Amniotic epithelial cell (primary cell): ENCODE data around the gene ZNF689.
"Not testable (repeated sequence)": the region's sequence is repeated elsewhere in the genome, so short reads cannot be mapped to it uniquely, and the experiment has no call there.

ENCODE experiments used
- DNase-seq: peaks from one replicate; pipeline ENCODE4 v3.0.0-alpha.2; 2010; ENCODE audit warnings: low read depth

The ZNF689 gene

GRCh38 chr16:30636599-30636998 lies 26.4 kb upstream of the ZNF689 start:
- DNase-seq: no peak

- no peak for DNase-seq
Measured at GRCh38 chr16:30633526-30633925, 23.3 kb upstream of the ZNF689 start.

DNA sequence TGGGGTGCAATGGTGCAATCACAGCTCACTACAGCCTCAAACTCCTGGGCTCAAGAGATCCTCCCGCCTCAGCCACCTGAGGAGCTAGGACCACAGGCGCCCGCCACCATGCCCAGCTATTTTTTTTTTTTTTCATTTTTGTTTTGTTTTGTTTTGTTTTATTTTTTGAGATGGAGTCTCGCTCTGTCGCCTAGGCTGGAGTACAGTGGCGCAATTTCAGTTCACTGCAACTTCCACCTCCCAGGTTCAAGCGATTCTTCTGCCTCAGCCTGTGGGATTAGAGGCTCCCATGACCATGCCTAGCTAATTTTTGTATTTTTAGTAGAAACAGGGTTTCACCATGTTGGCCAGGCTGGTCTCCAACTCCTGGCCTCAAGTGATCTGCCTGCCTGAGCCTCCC lies 22.3 kb upstream of the ZNF689 start:
- not testable (repeated sequence) for DNase-seq

DNA sequence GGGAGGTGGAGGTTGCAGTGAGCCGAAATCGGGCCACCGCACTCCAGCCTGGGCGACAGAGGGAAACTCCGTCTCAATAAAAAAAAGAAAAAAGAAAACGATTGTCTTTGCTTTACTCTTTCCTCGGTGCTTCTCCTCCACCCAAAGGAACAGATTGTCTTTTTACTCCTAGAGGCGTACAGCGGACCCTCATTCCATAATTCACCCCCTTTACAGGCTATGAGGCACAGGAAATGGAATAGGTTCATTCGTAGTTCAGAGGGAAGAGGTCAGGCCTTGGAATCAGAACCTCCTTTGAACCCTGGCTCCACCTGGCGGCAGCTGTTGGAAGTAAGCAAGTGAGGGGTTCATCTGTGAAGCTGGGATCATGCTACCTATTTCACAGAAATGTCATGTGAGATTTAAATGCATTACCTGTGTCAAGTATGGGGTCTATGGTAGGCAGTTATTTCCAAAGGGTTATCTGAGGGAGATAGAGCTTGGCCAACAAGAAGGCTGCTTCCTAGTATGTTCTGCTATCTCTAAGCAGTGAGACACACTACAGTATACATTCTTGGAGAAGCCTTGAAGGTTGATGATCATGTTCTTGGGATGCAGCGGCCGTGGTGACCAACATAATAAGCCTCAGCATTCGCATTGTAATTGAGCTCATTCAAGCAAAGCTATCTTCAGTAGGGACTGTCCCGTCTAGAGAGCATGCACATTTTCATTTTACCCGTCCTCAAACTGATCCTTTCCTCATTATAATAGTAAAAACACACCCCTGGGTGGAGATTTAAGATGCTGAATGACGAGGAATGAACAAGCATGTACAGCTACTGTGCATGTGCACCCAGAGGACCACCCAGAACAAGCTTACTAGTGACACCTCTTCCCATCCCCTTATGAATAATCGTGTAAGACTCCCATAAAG lies 18.7 kb upstream of the ZNF689 start:
- peak; percentile 62 for DNase-seq

DNA sequence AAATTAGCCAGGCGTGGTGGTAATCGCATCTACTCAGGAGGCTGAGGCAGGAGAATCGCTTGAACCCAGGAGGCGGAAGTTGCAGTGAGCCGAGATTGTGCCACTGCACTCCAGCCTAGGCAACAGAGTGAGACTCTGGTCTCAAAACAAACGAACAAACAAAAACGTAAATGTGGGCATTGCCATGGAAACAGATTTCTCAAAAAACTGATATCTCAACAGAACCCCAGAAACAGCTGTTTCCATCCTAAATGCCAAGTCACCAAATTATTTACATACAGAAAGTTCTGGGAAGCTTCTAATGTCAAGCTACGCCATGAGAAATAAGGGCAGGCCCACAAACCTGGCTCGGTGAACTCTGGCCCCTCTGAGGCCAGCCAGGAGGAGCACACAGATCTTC lies 16.0 kb upstream of the ZNF689 start:
- DNase-seq: no peak

DNA sequence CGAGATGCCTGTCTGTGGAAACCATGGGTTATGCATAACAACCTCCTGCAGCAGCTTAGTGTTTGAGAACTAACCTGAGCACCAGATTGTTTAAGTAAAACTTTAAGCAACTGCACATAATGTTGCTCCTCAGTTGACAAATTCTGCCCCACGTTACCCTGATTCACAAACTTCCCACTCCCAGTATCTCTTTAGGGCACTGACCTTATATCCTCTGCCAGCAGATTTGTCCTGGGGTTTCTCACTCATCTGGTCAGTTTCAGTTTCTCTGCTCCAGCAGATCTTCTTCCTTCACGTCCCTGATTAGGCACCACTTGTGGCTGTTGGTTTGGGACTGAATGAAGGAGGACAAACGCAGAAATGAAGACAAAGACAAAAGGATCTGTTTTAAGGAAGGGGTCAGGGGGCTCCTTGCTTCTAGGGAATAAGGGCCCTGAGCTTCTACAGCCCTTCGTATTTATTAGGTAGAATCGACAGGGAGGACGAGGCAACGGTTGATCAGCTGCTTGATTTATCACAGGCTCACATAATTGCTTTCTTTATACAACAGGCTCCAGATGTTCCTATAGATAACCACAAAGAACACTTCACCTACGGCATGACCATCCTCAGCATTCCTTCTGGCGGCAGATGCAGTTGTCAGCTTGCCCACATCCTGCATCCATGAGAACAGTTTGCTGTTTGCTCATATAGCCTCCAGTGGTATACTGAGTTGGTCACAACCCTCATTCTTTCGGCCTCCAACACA lies 13.5 kb upstream of the ZNF689 start:
- no peak for DNase-seq

DNA sequence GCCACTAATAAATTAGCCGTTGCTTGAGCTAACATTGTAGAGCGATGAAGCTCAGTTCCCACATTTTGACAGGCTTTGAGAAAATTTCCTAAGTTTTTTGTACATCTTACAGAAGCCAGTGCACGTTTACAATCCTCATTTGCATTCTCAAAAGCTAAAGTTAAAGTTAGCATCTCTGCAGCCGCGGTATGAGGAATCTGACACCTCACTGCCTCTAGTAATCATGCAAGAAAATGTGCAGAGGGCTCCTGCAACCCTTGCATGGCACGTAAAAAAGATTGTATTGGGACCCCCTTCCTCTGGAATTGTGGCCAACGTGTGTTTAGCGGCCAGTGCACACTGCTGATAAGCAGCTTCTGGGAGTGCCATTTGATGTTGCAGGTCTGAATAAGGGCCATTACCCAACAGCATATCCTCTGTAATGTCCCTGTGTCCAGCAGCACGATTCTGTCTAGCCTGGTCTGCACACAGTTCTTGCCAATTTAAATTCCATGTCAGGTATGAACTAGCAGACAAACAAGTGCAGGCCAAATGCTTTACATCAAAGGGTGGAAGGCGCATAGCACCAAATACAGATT lies 12.4 kb upstream of the ZNF689 start:
- no peak for DNase-seq

- no peak for DNase-seq
Measured at GRCh38 chr16:30621765-30622164, 11.6 kb upstream of the ZNF689 start.

GRCh38 chr16:30620169-30620568 lies 10.0 kb upstream of the ZNF689 start:
- DNase-seq: no peak

DNA sequence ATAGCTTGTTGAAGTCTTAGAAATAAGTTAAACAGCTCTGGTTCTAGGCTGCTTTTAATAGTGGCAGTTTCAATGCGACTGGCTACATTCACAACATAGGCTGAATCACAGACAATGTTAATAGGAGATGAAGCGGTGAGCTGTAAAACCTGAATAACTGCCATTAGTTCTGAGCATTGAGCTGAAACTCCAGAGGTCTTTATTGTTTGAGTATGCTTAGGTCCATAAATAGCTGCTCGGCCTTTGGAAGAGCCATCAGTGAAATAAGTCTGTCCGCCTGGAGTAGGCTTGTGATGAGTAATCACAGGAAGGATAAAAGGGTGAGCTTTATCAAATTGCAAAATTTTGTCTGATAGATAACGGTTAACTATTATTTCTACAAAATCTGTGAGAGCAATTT lies 9.4 kb upstream of the ZNF689 start:
- no peak for DNase-seq

- DNase-seq: peak; percentile 62
Measured at GRCh38 chr16:30619202-30619601, 9.0 kb upstream of the ZNF689 start.

GRCh38 chr16:30615358-30616091 lies 5.3 kb upstream of the ZNF689 start:
- DNase-seq: no peak

DNA sequence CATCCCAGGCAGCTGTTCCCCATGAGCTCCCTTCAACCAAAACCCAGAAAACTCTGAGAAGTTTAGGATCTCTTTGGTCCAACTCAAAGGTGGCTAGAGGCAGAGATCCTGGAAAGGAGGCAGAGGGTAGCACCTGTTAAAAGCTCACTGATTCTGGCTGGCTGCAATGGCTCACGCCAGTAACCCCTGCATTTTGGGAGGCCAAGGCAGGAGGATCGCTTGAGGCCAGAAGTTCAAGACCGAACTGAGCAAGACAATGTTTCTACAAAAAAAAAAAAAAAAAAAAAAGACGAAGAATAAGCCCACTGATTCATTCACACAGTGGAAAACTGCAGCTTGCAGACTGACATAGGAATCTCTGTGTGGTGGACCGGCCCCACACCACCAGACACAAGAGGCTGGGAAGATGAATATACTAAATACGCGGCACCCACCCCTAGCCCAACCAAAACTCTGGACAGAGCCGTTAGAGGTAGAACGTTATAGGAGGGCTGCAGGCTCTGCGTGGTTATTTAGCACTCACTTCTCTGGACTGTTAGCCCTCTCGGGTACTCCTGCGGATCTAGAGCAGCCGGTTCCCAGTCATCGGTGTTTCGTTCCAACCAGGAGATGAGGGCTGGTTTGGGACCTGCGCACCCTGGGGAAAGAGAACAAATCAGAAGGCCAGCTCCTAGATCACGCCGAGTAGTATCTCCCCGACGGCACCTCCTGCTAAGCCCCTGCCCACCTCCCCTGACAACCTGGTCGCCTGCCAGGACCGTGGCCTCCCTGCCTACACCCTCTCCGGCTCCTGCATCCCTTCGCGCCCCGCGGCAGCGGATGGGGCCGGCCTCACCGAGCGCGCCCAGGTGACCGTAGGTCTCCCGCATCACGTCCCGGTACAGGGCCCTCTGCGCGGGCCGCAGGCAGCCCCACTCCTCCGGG lies 925 bp downstream of the ZNF689 start:
- DNase-seq: peak; percentile 28

DNA sequence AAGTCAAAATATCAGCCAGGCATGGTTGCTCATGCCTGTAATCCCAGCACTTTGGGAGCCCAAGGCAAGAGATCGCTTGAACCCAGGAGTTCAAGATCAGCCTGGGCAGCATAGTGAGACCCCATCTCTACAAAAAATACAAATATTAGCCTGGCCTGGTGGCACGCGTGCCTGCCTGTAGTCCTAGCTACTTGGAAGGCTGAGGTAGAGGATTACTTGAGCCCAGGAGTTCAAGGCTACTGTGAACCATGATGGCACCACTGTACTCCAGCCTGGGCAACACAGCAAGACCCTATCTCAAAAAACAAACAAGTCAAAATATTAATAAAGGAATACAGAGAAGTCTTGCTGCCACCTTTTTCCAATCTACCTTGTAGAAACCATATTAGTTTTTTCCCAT lies 4.2 kb downstream of the ZNF689 start:
- no peak for DNase-seq

- no peak for DNase-seq
Measured at GRCh38 chr16:30605158-30605557, 5.0 kb downstream of the ZNF689 start.

DNA sequence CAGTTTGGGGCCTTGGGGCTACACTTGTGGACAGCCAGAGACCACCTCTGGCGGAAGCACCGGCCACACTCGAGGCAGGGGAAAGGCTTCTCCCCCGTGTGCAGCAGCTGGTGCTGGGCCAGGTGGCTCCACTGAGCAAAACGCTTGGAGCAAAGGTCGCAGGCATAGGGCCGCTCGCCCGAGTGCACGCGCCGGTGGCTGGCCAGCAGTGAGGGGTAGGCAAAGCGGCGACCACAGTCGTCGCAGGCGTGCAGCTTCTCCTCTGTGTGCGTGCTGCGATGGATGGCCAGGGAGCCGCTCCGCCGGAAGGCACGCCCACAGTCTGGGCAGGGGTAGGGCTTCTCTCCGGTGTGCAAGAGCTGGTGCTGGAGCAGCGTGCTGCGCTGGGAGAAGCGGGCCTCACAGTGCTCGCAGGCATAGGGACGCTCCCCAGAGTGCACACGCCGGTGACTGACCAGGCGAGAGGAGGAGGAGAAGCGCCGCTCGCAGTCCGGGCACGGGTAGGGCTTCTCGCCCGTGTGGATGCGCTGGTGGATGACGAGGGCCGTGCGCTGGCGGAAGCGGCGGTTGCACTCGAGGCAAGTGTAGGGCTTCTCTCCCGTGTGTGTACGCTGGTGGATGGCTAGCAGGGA lies 5.8 kb downstream of the ZNF689 start:
- no peak for DNase-seq

DNA sequence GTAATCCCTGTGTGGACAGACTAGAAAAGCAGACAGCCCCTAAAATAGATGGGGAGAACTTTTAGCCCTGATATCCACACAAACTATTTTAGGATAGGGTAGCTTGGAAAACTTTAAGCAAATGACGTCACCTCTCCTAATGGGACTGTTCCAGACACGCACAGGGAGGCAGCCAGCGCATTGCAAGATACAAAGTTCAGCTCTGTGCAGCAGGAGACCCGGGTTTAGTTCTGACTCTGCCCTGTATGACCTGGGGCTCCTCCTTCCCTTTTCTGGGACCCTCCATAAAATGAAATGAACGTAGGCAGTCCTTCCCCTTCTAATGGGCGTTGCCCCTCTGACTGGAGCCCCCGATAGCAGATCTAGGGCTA lies 6.3 kb downstream of the ZNF689 start:
- DNase-seq: no peak

DNA sequence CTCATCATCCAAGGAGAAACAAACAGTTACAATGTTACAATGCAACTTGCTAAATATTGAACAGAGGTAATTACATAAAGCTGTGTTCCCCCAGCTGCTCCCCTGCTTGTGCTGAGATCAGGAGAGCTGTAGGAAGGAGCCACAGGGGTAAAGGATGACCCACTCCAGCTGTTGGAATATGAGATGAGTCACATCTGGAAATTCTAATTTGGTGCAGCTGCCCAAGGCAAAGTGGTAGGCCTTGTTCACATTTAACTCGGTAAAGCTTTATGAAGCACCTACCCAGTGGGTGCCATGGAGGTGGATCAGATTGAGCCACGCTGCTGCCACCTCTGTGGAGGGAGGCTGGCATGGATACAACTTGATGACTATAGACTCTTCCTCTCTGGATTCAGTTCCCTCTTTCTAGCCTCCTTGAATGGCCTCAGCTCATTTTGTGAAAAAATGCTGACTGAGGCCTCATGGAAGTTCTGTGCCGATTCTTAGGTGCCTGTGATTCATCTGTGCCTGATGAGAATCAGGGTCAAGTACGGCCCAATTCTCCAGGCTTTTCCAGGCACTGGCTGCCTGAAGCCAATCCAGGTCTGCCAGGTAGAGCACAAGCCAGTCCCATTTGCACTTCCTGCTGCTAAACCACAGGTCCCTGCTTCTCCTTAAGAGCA lies 7.4 kb downstream of the ZNF689 start:
- no peak for DNase-seq

DNA sequence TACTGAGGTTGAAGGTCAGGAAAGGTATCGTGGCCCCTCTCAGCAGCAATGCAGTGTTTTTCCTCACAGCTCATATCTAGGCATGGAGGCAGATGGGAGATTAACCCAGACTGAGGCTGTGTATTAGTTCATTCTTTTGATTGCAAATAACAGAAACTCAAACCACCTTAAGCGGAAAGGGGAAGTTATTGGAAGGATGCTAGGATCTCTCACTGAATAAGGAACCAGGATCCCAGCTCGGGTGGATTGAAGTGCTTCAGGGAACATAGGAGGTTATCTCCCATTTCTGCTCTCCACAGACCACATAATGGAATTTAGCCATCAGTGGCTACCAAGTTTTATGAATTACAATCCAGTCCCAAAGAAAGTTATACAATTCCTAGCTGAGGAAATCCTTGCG lies 8.2 kb downstream of the ZNF689 start:
- DNase-seq: no peak

GRCh38 chr16:30600929-30601328 lies 9.3 kb downstream of the ZNF689 start:
- DNase-seq: no peak
